GM23338 (cell line): ENCODE results near the gene ADGRG4. TPM values are rescaled to one million over a fixed set of nuclear protein-coding genes. Genes with fewer than 3 reads are reported as not detected.

ENCODE experiments used
- ATAC-seq: fragments of 200-7000 bp; cut with Tn5 transposase; 3 replicates; pipeline ENCODE4 v1.9.1; 2020
- DNase-seq: peaks from one replicate; pipeline ENCODE4 v3.0.0-alpha.2; 2015; ENCODE audit warnings: low spot score
- H2AFZ ChIP-seq: fragments of 200-600 bp; sonication (generic); 2 replicates; pipeline ENCODE4 v1.8.0; 2016; ENCODE audit warnings: antibody characterized with exemption, mild to moderate bottlenecking, moderate library complexity
- H3F3A ChIP-seq: fragments of 200-600 bp; sonication (generic); replicated peaks from 2 replicates; pipeline ENCODE4 v1.8.0; 2017; ENCODE audit warnings: antibody characterized with exemption, mixed run types, low read depth
- H3K27ac ChIP-seq: fragments of 200-600 bp; sonication (generic); 2 replicates; pipeline ENCODE4 v1.6.1; 2016; ENCODE audit warnings: low read depth
- H3K27me3 ChIP-seq: fragments of 200-600 bp; sonication (generic); 2 replicates; pipeline ENCODE4 v1.8.0; 2016; ENCODE audit warnings: mild to moderate bottlenecking, mixed run types, moderate library complexity; ENCODE audit not compliant: insufficient read depth
- H3K36me3 ChIP-seq: fragments of 200-600 bp; sonication (generic); 2 replicates; pipeline ENCODE4 v1.8.0; 2016; ENCODE audit warnings: mild to moderate bottlenecking; ENCODE audit not compliant: insufficient read depth
- H3K4me1 ChIP-seq: fragments of 200-600 bp; sonication (generic); 2 replicates; pipeline ENCODE4 v1.8.0; 2016; ENCODE audit warnings: mild to moderate bottlenecking, moderate library complexity; ENCODE audit not compliant: insufficient read depth
- H3K4me2 ChIP-seq: fragments of 200-600 bp; sonication (generic); 2 replicates; pipeline ENCODE4 v1.7.1; 2017; ENCODE audit warnings: mixed run types
- H3K4me3 ChIP-seq: fragments of 200-600 bp; sonication (generic); 2 replicates; pipeline ENCODE4 v1.6.1; 2016; ENCODE audit warnings: mixed run types
- H3K79me2 ChIP-seq: fragments of 200-600 bp; sonication (generic); replicated peaks from 2 replicates; pipeline ENCODE4 v1.8.0; 2017; ENCODE audit warnings: mild to moderate bottlenecking; ENCODE audit not compliant: insufficient read depth
- H3K9me2 ChIP-seq: fragments of 200-600 bp; sonication (generic); 2 replicates; pipeline ENCODE4 v1.8.0; 2017; ENCODE audit not compliant: insufficient read depth
- H4K20me1 ChIP-seq: fragments of 200-600 bp; sonication (generic); replicated peaks from 2 replicates; pipeline ENCODE4 v1.8.0; 2017; ENCODE audit warnings: mild to moderate bottlenecking; ENCODE audit not compliant: insufficient read depth
- H3K27ac Mint-ChIP-seq: 2 replicates; pipeline ENCODE4 v1.8.0; 2020; ENCODE audit warnings: inconsistent platforms, mild to moderate bottlenecking, moderate library complexity, mixed read lengths
- H3K27me3 Mint-ChIP-seq: 3 replicates; pipeline ENCODE4 v1.8.0; 2022; ENCODE audit warnings: low read depth, mild to moderate bottlenecking, moderate library complexity, mixed read lengths, inconsistent platforms; ENCODE audit not compliant: insufficient read depth, poor library complexity
- H3K36me3 Mint-ChIP-seq: 3 replicates; pipeline ENCODE4 v1.8.0; 2021; ENCODE audit warnings: low read depth, mild to moderate bottlenecking, inconsistent platforms, moderate library complexity, mixed read lengths
- H3K4me1 Mint-ChIP-seq: 3 replicates; pipeline ENCODE4 v1.8.0; 2020; ENCODE audit warnings: mild to moderate bottlenecking, inconsistent platforms, mixed read lengths
- H3K4me3 Mint-ChIP-seq: 3 replicates; pipeline ENCODE4 v1.8.0; 2021; ENCODE audit warnings: moderate library complexity, mild to moderate bottlenecking, inconsistent platforms, mixed read lengths
- H3K9me3 Mint-ChIP-seq: 3 replicates; pipeline ENCODE4 v1.8.0; 2020; ENCODE audit warnings: moderate library complexity, mild to moderate bottlenecking, inconsistent platforms, mixed read lengths
- EZH2phosphoT487 ChIP-seq: fragments of 200-600 bp; sonication (generic); IDR thresholded peaks from one replicate; pipeline ENCODE4 v1.8.1; 2018; ENCODE audit warnings: antibody characterized with exemption; ENCODE audit not compliant: unreplicated experiment
- NANOG ChIP-seq: IDR thresholded peaks from 2 replicates; pipeline ENCODE4 v1.6.1; 2016; ENCODE audit warnings: antibody characterized with exemption, borderline replicate concordance
- ZNF331 ChIP-seq: fragments of 250-450 bp; sonication (Bioruptor Pico); IDR thresholded peaks from 2 replicates; pipeline ENCODE4 v1.5.0; 2020; ENCODE audit warnings: low read depth, mild to moderate bottlenecking, moderate library complexity
- polyA plus RNA-seq: library from polyadenylated mRNA; unstranded; fragments of >200 nt; fragmentation: Nextera tagmentation; extraction: Ambion mirVana; gene quantifications from 2 replicates; pipeline ENCODE4 v1.2.1, GENCODE V29; 2016
- total RNA-seq: library from RNA; depleted of rRNA; stranded (reverse); fragments of >200 nt; shearing (Covaris generic); gene quantifications from 2 replicates; pipeline ENCODE4 v1.2.3, GENCODE V29; 2014
- TF ChIP-seq, protein P1 (sequence below), 2 experiments: fragments of 200-600 bp in 1 of 2; sonication (generic) in 1 of 2; conservative IDR thresholded peaks; 2 replicates each; pipeline versions ENCODE4 v1.5.1 to v1.6.1; 2016 to 2017; ENCODE audit warnings: antibody characterized with exemption in 2 of 2, low read depth in 2 of 2, mild to moderate bottlenecking in 2 of 2, moderate library complexity in 1 of 2
- TF ChIP-seq, protein P2 (sequence below): IDR thresholded peaks from one replicate; pipeline ENCODE4 v1.6.1; 2018; ENCODE audit warnings: antibody characterized with exemption; ENCODE audit not compliant: unreplicated experiment
- TF ChIP-seq, protein P3 (sequence below): IDR thresholded peaks from 2 replicates; pipeline ENCODE4 v1.6.1; 2016; ENCODE audit warnings: antibody characterized with exemption

The ADGRG4 gene
- total and polyA plus RNA-seq, 2 experiments from 2014 or later = not detected

DNA sequence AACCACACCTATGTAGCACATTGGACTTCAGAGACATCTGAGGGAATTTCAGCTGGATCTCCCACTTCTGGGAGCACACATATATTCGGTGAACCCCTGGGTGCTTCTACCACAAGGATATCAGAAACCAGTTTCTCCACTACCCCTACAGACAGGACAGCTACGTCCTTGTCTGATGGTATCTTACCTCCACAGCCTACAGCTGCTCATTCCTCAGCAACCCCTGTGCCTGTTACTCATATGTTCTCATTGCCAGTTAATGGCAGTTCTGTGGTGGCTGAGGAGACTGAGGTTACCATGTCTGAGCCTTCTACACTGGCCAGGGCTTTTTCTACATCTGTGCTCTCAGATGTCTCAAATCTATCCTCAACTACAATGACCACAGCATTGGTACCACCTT lies 45.7 kb downstream of the ADGRG4 start:
- Mint-ChIP-seq H3K9me3 (no peaks in the 10 kb centered on the region), H3K27ac (no peak overlapping the region), H3K4me3 (no peak overlapping the region), H3K27me3 (no peaks in the 10 kb centered on the region), H3K36me3 (no peaks in the 10 kb centered on the region), H3K4me1 (no peaks in the 10 kb centered on the region)
- Histone ChIP-seq H3F3A (no peaks in the 10 kb centered on the region), H3K4me1 (no peaks in the 10 kb centered on the region), H3K36me3 (no peaks in the 10 kb centered on the region), H3K27ac (no peak overlapping the region), H3K79me2 (no peaks in the 10 kb centered on the region), H2AFZ (no peak overlapping the region), H3K4me2 (no peak overlapping the region), H3K9me2 (0 out of 2 replicates have a peak, but pooled peaks cover 2% of the 10 kb centered on the region), H4K20me1 (no peaks in the 10 kb centered on the region), H3K4me3 (no peak overlapping the region), H3K27me3 (no peaks in the 10 kb centered on the region)
- no peak for ATAC-seq
- TF ChIP-seq, protein P1, sequence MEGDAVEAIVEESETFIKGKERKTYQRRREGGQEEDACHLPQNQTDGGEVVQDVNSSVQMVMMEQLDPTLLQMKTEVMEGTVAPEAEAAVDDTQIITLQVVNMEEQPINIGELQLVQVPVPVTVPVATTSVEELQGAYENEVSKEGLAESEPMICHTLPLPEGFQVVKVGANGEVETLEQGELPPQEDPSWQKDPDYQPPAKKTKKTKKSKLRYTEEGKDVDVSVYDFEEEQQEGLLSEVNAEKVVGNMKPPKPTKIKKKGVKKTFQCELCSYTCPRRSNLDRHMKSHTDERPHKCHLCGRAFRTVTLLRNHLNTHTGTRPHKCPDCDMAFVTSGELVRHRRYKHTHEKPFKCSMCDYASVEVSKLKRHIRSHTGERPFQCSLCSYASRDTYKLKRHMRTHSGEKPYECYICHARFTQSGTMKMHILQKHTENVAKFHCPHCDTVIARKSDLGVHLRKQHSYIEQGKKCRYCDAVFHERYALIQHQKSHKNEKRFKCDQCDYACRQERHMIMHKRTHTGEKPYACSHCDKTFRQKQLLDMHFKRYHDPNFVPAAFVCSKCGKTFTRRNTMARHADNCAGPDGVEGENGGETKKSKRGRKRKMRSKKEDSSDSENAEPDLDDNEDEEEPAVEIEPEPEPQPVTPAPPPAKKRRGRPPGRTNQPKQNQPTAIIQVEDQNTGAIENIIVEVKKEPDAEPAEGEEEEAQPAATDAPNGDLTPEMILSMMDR (conservative IDR thresholded peaks at IDR 0.05; ENCODE audit: low read depth in 2 of 2) = no peak
- no peak for TF ChIP-seq ZNF331 (CRISPR knock-in tag)
- TF ChIP-seq, protein P2, sequence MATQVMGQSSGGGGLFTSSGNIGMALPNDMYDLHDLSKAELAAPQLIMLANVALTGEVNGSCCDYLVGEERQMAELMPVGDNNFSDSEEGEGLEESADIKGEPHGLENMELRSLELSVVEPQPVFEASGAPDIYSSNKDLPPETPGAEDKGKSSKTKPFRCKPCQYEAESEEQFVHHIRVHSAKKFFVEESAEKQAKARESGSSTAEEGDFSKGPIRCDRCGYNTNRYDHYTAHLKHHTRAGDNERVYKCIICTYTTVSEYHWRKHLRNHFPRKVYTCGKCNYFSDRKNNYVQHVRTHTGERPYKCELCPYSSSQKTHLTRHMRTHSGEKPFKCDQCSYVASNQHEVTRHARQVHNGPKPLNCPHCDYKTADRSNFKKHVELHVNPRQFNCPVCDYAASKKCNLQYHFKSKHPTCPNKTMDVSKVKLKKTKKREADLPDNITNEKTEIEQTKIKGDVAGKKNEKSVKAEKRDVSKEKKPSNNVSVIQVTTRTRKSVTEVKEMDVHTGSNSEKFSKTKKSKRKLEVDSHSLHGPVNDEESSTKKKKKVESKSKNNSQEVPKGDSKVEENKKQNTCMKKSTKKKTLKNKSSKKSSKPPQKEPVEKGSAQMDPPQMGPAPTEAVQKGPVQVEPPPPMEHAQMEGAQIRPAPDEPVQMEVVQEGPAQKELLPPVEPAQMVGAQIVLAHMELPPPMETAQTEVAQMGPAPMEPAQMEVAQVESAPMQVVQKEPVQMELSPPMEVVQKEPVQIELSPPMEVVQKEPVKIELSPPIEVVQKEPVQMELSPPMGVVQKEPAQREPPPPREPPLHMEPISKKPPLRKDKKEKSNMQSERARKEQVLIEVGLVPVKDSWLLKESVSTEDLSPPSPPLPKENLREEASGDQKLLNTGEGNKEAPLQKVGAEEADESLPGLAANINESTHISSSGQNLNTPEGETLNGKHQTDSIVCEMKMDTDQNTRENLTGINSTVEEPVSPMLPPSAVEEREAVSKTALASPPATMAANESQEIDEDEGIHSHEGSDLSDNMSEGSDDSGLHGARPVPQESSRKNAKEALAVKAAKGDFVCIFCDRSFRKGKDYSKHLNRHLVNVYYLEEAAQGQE = no peak
- DNase-seq = no peak

DNA sequence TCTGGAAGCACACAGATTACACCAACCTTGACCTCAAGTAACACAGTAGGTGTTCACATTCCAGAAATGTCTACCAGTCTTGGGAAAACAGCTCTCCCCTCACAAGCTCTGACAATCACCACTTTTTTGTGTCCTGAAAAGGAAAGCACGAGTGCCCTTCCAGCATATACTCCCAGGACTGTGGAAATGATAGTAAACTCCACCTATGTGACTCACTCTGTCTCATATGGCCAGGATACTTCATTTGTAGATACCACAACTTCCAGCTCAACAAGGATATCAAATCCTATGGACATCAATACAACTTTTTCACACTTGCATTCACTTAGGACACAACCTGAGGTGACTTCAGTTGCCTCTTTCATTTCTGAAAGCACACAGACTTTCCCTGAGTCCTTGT lies 46.9 kb downstream of the ADGRG4 start:
- Histone ChIP-seq H4K20me1 (no peaks in the 10 kb centered on the region), H3K4me2 (no peak overlapping the region), H3K27me3 (no peaks in the 10 kb centered on the region), H3K9me2 (0 out of 2 replicates have a peak, but pooled peaks cover 2% of the 10 kb centered on the region), H3K4me1 (no peaks in the 10 kb centered on the region), H3F3A (no peaks in the 10 kb centered on the region), H2AFZ (no peak overlapping the region), H3K36me3 (no peaks in the 10 kb centered on the region), H3K4me3 (no peak overlapping the region), H3K79me2 (no peaks in the 10 kb centered on the region), H3K27ac (no peak overlapping the region)
- H3K27ac Mint-ChIP-seq = no peak overlapping the region
- H3K27me3 Mint-ChIP-seq = no peaks in the 10 kb centered on the region
- no peaks in the 10 kb centered on the region for H3K4me1 Mint-ChIP-seq
- H3K9me3 Mint-ChIP-seq = no peaks in the 10 kb centered on the region
- TF ChIP-seq, protein P3, sequence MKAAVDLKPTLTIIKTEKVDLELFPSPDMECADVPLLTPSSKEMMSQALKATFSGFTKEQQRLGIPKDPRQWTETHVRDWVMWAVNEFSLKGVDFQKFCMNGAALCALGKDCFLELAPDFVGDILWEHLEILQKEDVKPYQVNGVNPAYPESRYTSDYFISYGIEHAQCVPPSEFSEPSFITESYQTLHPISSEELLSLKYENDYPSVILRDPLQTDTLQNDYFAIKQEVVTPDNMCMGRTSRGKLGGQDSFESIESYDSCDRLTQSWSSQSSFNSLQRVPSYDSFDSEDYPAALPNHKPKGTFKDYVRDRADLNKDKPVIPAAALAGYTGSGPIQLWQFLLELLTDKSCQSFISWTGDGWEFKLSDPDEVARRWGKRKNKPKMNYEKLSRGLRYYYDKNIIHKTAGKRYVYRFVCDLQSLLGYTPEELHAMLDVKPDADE = no peak
- TF ChIP-seq EZH2phosphoT487 = no peak
- TF ChIP-seq, protein P2 = no peak
- no peak for TF ChIP-seq ZNF331 (CRISPR knock-in tag)
- no peak for TF ChIP-seq NANOG
- no peak for ATAC-seq
- H3K36me3 Mint-ChIP-seq = no peaks in the 10 kb centered on the region
- no peak for DNase-seq
- no peak overlapping the region for H3K4me3 Mint-ChIP-seq
